Progenitor cell of endocrine pancreas (in vitro differentiated cells): ENCODE data around the gene GPR4. TPM values are rescaled to one million over a fixed set of nuclear protein-coding genes. Genes with fewer than 3 reads are reported as not detected.
"Not testable (repeated sequence)": the region's sequence is repeated elsewhere in the genome, so short reads cannot be mapped to it uniquely, and the experiment has no call there.

Experiments used
- DNase-seq: peaks from one replicate; pipeline ENCODE4 v3.0.0; 2021; ENCODE audit warnings: low spot score; ENCODE audit not compliant: unreplicated experiment
- H3K27ac Mint-ChIP-seq: 2 replicates; pipeline ENCODE4 v1.8.0; 2021; ENCODE audit warnings: mild to moderate bottlenecking, moderate library complexity, mixed read lengths
- H3K27me3 Mint-ChIP-seq: 2 replicates; pipeline ENCODE4 v1.8.0; 2021; ENCODE audit warnings: mixed read lengths
- H3K36me3 Mint-ChIP-seq: 2 replicates; pipeline ENCODE4 v1.8.0; 2022; ENCODE audit warnings: mixed read lengths; ENCODE audit not compliant: insufficient read depth
- H3K4me1 Mint-ChIP-seq: 2 replicates; pipeline ENCODE4 v1.8.0; 2021; ENCODE audit warnings: low read depth, mixed read lengths
- H3K4me3 Mint-ChIP-seq: 2 replicates; pipeline ENCODE4 v1.8.0; 2021; ENCODE audit warnings: low read depth, mild to moderate bottlenecking, moderate library complexity, mixed read lengths
- H3K9me3 Mint-ChIP-seq: 2 replicates; pipeline ENCODE4 v1.8.0; 2021; ENCODE audit warnings: low read depth, mixed read lengths
- total RNA-seq: library from RNA; stranded (reverse); gene quantifications from 2 replicates; pipeline ENCODE4 v1.2.1, GENCODE V29; 2021
- TF ChIP-seq, protein P1 (sequence below): fragments of 200-600 bp; sonication (generic); IDR thresholded peaks from one replicate; pipeline ENCODE4 v1.5.0; 2021; ENCODE audit warnings: antibody characterized with exemption, mild to moderate bottlenecking; ENCODE audit not compliant: unreplicated experiment

Gene GPR4
- total RNA-seq, 1 donor from 2014 or later, result not detected

DNA sequence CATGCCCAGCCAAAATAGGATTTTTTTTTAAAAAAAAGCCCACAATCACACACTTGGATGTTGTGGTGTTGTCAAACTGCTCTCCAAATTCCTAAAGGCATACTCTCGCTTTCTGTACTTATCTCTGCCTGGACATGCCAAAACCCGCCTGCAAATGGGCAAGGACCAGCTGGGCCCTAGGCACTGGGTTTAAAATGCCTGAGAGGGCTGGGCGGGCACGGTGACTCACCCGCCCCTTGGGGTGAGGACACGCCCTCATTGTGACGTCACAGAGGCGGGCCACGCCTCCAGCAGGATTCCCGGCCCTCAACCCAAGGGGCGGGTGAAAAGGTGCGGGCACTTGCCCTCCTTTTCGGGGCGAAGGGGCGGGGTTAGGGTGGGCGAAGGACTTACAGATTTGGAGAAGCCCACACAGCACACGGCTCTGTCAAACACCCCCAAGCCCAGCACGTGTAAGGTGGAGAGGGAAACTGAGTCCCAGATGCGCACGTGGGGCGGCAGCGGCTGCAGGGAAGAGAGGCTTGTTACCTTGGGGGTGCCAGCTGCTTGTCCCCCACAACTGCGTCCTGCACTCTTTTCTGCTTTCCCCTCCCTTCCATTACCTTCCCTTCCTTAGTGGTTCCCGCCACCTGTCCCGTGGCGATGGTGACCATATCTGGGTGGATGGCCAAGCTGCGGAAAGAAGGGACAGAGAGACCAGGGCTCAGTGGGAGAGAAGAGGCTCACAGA lies 30.6 kb upstream of the GPR4 start:
- no peak overlapping the region for H3K4me3 Mint-ChIP-seq
- TF ChIP-seq, protein P1, sequence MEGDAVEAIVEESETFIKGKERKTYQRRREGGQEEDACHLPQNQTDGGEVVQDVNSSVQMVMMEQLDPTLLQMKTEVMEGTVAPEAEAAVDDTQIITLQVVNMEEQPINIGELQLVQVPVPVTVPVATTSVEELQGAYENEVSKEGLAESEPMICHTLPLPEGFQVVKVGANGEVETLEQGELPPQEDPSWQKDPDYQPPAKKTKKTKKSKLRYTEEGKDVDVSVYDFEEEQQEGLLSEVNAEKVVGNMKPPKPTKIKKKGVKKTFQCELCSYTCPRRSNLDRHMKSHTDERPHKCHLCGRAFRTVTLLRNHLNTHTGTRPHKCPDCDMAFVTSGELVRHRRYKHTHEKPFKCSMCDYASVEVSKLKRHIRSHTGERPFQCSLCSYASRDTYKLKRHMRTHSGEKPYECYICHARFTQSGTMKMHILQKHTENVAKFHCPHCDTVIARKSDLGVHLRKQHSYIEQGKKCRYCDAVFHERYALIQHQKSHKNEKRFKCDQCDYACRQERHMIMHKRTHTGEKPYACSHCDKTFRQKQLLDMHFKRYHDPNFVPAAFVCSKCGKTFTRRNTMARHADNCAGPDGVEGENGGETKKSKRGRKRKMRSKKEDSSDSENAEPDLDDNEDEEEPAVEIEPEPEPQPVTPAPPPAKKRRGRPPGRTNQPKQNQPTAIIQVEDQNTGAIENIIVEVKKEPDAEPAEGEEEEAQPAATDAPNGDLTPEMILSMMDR, result no peak
- no peaks in the 10 kb centered on the region for H3K9me3 Mint-ChIP-seq
- peak; percentile 62 for DNase-seq
- no peaks in the 10 kb centered on the region for H3K4me1 Mint-ChIP-seq
- H3K27ac Mint-ChIP-seq, result peak overlapping the region; percentile 88
- peaks cover under 1% of the 10 kb centered on the region for H3K36me3 Mint-ChIP-seq
- no peaks in the 10 kb centered on the region for H3K27me3 Mint-ChIP-seq

- TF ChIP-seq, protein P1, result no peak
- no peaks in the 10 kb centered on the region for H3K27me3 Mint-ChIP-seq
- no peaks in the 10 kb centered on the region for H3K9me3 Mint-ChIP-seq
- peaks cover 4% of the 10 kb centered on the region for H3K36me3 Mint-ChIP-seq
- no peak for DNase-seq
- H3K27ac Mint-ChIP-seq, result no peak overlapping the region
- no peaks in the 10 kb centered on the region for H3K4me1 Mint-ChIP-seq
- no peak overlapping the region for H3K4me3 Mint-ChIP-seq
Measured at GRCh38 chr19:45630463-45630862, 28.5 kb upstream of the GPR4 start.

DNA sequence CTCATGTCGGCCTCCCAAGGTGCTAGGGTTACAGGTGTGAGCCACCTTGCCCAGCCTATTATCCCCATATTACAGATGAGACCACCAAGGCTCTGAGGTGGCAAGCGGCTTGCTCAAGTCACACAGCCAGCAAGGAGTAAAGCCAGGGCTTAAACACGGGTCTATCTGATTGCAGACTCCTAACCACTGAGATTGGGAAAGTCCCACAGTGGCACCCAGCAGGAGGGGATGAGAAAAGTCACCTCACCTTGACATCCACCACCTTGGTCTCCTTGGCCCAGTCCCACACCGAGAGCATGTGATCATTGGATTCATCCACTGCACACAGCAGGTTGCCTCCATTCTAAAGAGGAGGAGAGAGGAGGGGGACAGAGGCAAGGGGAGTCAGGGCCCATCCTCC lies 27.7 kb upstream of the GPR4 start:
- Mint-ChIP-seq H3K9me3 (no peaks in the 10 kb centered on the region), H3K36me3 (peaks cover 5% of the 10 kb centered on the region), H3K4me3 (no peak overlapping the region), H3K4me1 (no peaks in the 10 kb centered on the region), H3K27ac (no peak overlapping the region), H3K27me3 (no peaks in the 10 kb centered on the region)
- no peak for DNase-seq
- TF ChIP-seq, protein P1, result no peak

DNA sequence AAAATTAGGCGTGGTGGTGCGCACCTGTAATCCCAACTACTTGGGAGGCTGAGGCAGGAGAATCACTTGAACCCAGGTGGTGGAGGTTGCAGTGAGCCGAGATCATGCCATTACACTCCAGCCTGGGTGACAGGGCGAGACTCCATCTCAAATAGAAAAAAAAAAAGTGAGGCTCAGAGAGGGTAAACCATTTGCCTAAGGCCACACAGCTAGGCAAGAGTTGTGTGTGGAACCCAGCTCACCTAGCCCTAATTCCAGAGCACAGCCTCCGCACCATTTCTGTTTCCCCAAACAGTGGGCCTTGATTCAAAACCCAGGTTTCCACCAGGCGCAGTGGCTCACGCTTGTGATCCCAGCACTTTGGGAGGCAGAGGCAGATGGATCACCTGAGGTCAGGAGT lies 26.2 kb upstream of the GPR4 start:
- H3K27me3 Mint-ChIP-seq, H3K27ac Mint-ChIP-seq, H3K4me3 Mint-ChIP-seq, H3K36me3 Mint-ChIP-seq, H3K9me3 Mint-ChIP-seq, DNase-seq, H3K4me1 Mint-ChIP-seq: not testable (repeated sequence)

DNA sequence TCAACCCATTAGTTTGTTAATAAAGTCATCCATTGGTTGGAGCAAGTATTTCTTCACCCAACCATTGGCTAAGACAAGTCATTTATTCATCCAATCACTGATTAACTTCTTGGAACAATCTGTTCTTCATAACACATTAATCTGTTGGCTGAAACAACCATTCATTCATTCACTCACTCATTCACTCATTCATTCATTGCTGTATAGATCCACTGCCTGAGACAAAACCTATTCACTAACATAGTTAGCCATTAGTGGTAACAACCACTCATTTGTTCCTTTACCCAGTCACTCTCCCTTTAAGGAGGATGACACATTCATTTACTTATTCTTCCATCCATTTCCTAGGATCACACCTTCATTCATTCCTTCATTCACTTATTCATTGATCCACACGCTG lies 22.0 kb upstream of the GPR4 start:
- TF ChIP-seq, protein P1, result no peak
- peaks cover 14% of the 10 kb centered on the region for H3K36me3 Mint-ChIP-seq
- H3K27ac Mint-ChIP-seq, result no peak overlapping the region
- H3K4me3 Mint-ChIP-seq, result no peak overlapping the region
- no peak for DNase-seq
- H3K27me3 Mint-ChIP-seq, result no peaks in the 10 kb centered on the region
- no peaks in the 10 kb centered on the region for H3K4me1 Mint-ChIP-seq
- no peaks in the 10 kb centered on the region for H3K9me3 Mint-ChIP-seq

DNA sequence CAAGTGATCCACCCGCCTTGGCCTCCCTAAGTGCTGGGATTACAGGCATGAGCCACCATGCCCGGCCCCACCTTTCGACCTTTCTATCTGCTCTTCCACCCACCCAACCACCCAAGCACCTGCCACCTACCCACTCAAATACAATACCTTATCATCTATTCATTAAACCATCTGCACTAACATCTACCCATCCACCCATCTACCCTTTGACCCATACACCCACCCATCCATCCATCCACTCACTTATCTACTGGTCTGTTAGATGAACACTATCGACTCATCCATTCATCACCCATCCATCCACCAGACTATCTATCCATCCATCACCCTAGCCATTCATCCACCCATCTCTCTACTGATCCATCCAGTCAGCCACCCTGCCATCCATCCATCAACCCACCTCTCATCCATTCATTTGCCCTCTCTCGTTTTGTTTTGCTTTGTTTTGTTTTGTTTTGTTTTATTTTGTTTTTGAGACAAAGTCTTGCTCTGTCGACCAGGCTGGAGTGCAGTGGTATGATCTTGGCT lies 20.0 kb upstream of the GPR4 start:
- no peak for DNase-seq
- Mint-ChIP-seq H3K36me3 (peaks cover 13% of the 10 kb centered on the region), H3K4me3 (no peak overlapping the region), H3K9me3 (no peaks in the 10 kb centered on the region), H3K4me1 (no peaks in the 10 kb centered on the region), H3K27ac (no peak overlapping the region), H3K27me3 (no peaks in the 10 kb centered on the region)
- TF ChIP-seq, protein P1, result no peak
